Smooth muscle cell (in vitro differentiated cells): ENCODE measurements around the gene RASL10A. TPM values are rescaled to one million over a fixed set of nuclear protein-coding genes. Genes with fewer than 3 reads are reported as not detected.

Experiments
- DNase-seq: peaks from one replicate; lab custom pipeline; 2025; ENCODE audit not compliant: unreplicated experiment; lab: John Stamatoyannopoulos, UW
- H2AFZ ChIP-seq: fragments of 200-600 bp; sonication (generic); 2 replicates; pipeline ENCODE4 v1.6.0; 2016; ENCODE audit warnings: antibody characterized with exemption, low read depth, mild to moderate bottlenecking
- H3F3A ChIP-seq: fragments of 200-600 bp; sonication (generic); 2 replicates; pipeline ENCODE4 v1.6.0; 2017; ENCODE audit warnings: antibody characterized with exemption, low read depth
- H3K27ac ChIP-seq: fragments of 200-600 bp; sonication (generic); 2 replicates; pipeline ENCODE4 v1.5.1; 2016; ENCODE audit warnings: low read depth, mild to moderate bottlenecking
- H3K27me3 ChIP-seq: fragments of 200-600 bp; sonication (generic); 2 replicates; pipeline ENCODE4 v1.6.1; 2016; ENCODE audit warnings: low read depth, mild to moderate bottlenecking
- H3K36me3 ChIP-seq: fragments of 200-600 bp; sonication (generic); 2 replicates; pipeline ENCODE4 v1.5.1; 2016; ENCODE audit warnings: low read depth
- H3K4me1 ChIP-seq: fragments of 200-600 bp; sonication (generic); 2 replicates; pipeline ENCODE4 v1.5.1; 2016; ENCODE audit warnings: low read depth
- H3K4me2 ChIP-seq: fragments of 200-600 bp; sonication (generic); 2 replicates; pipeline ENCODE4 v1.6.0; 2016; ENCODE audit warnings: mild to moderate bottlenecking
- H3K4me3 ChIP-seq: fragments of 200-600 bp; sonication (generic); 2 replicates; pipeline ENCODE4 v1.5.1; 2016; ENCODE audit warnings: mild to moderate bottlenecking
- H3K79me2 ChIP-seq: fragments of 200-600 bp; sonication (generic); 2 replicates; pipeline ENCODE4 v1.6.0; 2016; ENCODE audit warnings: low read depth, mild to moderate bottlenecking
- H3K9ac ChIP-seq: fragments of 200-600 bp; sonication (generic); 2 replicates; pipeline ENCODE4 v1.6.0; 2016; ENCODE audit warnings: low read depth
- H3K9me3 ChIP-seq: fragments of 200-600 bp; sonication (generic); replicated peaks from 2 replicates; pipeline ENCODE4 v1.5.1; 2016; ENCODE audit warnings: low read depth
- H4K20me1 ChIP-seq: fragments of 200-600 bp; sonication (generic); 2 replicates; pipeline ENCODE4 v1.6.0; 2016; ENCODE audit warnings: low read depth
- WGBS: methylation state at CpG from one replicate; pipeline ENCODE4 v1.1.7; 2016; ENCODE audit warnings: low lambda C conversion rate; 5-methylcytosine and 5-hydroxymethylcytosine counted together
- polyA plus RNA-seq: library from polyadenylated mRNA; unstranded; fragments of >200 nt; fragmentation: Nextera tagmentation; extraction: Ambion mirVana; gene quantifications from 2 replicates; pipeline ENCODE4 v1.2.1, GENCODE V29; 2016
- total RNA-seq: library from RNA; depleted of rRNA; stranded (reverse); fragments of >200 nt; gene quantifications from 2 replicates; pipeline ENCODE4 v1.2.3, GENCODE V29; 2014
- TF ChIP-seq, protein P1 (sequence below): fragments of 200-600 bp; sonication (generic); IDR thresholded peaks from 2 replicates; pipeline ENCODE4 v1.5.1; 2017; ENCODE audit warnings: borderline replicate concordance, mild to moderate bottlenecking, antibody characterized with exemption; ENCODE audit not compliant: insufficient read depth, poor library complexity, severe bottlenecking

The RASL10A gene
- total and polyA plus RNA-seq, 2 experiments from 2014 or later = not detected

DNA sequence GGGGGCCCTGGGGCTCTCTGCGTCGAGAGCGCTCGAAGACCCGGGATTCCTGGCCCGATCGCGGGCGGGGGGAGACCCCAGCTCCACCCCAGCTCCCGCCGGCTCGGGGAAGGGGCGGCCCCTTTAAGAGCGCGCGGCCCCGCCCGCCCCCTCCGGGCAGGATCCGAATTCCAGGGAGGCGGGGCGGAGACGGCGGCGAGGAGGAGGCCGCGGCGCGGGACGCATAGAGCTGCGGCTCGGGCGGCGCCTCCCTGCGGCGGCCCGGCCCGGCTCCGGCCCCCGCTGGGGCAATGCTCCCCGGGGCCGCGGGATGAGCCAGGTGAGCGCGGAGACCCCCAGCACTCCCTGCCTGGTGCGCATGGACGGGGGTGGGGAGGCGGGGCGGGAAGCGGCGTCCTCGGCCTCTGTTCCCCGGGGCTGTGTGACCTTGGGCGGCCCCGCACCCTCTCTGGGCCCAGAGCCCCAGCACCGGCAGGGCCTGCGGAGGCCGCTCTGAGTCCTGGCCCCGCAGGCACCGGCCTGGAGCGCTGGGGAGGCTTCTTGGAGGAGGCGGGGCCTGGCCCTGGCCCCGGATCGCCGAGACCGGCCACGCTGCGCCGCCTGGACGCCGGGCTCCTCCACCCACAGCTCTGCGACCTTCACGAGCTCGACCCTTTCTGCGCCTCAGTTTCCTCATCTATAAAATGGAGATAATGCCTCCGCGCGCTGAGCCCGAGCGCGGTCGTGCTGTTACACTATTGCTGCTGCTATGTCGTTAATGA, 8.5 kb downstream of the RASL10A start:
- DNase-seq = peak; percentile 60

DNA sequence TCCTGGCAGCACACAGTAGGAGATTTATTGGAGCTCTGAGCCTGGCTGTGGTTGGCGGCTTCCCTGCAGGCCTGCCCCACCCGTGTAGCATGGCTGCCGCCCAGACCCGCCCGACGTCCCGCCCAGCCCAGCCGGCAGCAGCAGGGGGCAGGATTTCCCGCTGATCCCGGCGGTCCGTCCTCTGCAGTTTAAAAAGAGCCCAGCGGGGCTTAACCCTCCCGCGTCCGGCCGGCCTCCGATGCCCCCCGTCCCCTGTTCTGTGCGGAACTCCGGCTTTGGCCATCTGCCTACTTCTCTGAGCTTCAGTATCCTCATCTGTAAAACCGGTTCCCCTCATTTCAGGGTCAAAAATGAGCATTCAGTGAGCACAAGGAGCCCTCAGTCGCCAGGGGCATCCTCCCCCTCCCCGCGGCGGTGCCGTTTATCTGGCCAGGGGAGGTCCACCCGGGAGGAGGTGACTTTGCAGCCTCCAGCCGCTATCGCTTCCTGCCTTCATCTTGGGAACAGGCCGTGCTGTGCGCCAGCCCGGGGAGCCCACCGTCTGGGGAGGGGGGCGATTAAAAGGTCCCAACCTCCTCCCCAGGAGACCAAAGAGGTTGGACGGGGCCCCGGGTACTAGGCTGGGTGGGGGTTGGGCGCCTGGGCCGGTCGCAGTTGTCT, 9.2 kb downstream of the RASL10A start, which contains the start of gene GAS2L1:
GAS2L1 (plus strand) TSS at position 476 of the 660 bp plus-strand sequence. CDS start 1,456 bp downstream, outside the sequence.
- H3K27ac ChIP-seq = peak within 1 kb of the TSS; percentile 79
- no peaks in the 10 kb centered on the region for H3K9me3 ChIP-seq
- H3K9ac ChIP-seq = peak within 1 kb of the TSS; percentile 85
- peak within 1 kb of the TSS; percentile 89 for H3K4me2 ChIP-seq
- peak within 1 kb of the TSS; percentile 77 for H2AFZ ChIP-seq
- H3K79me2 ChIP-seq = peaks cover 8% of the 10 kb centered on the region
- WGBS = under 1% methylated on average over 40 of the region's 40 CpGs
- TF ChIP-seq, protein P1, sequence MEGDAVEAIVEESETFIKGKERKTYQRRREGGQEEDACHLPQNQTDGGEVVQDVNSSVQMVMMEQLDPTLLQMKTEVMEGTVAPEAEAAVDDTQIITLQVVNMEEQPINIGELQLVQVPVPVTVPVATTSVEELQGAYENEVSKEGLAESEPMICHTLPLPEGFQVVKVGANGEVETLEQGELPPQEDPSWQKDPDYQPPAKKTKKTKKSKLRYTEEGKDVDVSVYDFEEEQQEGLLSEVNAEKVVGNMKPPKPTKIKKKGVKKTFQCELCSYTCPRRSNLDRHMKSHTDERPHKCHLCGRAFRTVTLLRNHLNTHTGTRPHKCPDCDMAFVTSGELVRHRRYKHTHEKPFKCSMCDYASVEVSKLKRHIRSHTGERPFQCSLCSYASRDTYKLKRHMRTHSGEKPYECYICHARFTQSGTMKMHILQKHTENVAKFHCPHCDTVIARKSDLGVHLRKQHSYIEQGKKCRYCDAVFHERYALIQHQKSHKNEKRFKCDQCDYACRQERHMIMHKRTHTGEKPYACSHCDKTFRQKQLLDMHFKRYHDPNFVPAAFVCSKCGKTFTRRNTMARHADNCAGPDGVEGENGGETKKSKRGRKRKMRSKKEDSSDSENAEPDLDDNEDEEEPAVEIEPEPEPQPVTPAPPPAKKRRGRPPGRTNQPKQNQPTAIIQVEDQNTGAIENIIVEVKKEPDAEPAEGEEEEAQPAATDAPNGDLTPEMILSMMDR = peak; percentile 51
- DNase-seq = peak; percentile 60
- H3K4me3 ChIP-seq = peak within 1 kb of the TSS; percentile 66
- H3K27me3 ChIP-seq = no peaks in the 10 kb centered on the region
- H4K20me1 ChIP-seq = peaks cover 8% of the 10 kb centered on the region
- peaks cover under 1% of the 10 kb centered on the region for H3F3A ChIP-seq
- H3K4me1 ChIP-seq = peaks cover 7% of the 10 kb centered on the region
- H3K36me3 ChIP-seq = no peaks in the 10 kb centered on the region

More for the DNA sequence above, 8.5 kb downstream of the RASL10A start:
- H3K4me1 ChIP-seq = peaks cover 7% of the 10 kb centered on the region
- H3K9ac ChIP-seq = peak overlapping the region; percentile 85
- H3K4me2 ChIP-seq = peak overlapping the region; percentile 89
- peak overlapping the region; percentile 66 for H3K4me3 ChIP-seq
- H3K79me2 ChIP-seq = peaks cover 8% of the 10 kb centered on the region
- H3K36me3 ChIP-seq = no peaks in the 10 kb centered on the region
- TF ChIP-seq, protein P1 = no peak
- H3K27ac ChIP-seq = peak overlapping the region; percentile 79
- no peaks in the 10 kb centered on the region for H3K9me3 ChIP-seq
- H4K20me1 ChIP-seq = peaks cover 4% of the 10 kb centered on the region
- H3K27me3 ChIP-seq = no peaks in the 10 kb centered on the region
- H3F3A ChIP-seq = no peaks in the 10 kb centered on the region
- WGBS = 6% methylated on average over 41 of the region's 83 CpGs
- peak overlapping the region; percentile 77 for H2AFZ ChIP-seq

DNA sequence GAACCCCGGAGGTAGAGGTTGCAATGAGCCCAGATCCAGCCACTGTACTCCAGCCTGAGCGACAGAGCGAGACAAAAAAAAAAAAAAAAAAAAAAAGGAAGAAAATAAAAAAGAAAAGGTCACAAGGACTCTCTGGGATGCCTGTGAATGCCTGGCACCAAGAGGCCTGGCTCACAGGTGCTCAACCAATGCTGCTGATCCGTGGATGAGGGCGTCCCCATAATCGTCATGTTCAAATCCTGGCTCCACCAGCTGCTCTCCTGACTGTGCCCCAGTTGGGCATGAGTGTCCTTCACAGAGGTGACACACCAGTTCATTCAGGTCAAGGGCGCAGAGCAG, 9.7 kb downstream of the RASL10A start:
- Histone ChIP-seq H2AFZ (no peak overlapping the region), H3K27ac (no peak overlapping the region), H3K27me3 (no peaks in the 10 kb centered on the region), H3K9me3 (no peaks in the 10 kb centered on the region), H3K79me2 (peaks cover 8% of the 10 kb centered on the region), H3K4me1 (peaks cover 6% of the 10 kb centered on the region), H3K9ac (no peak overlapping the region), H3F3A (peaks cover 6% of the 10 kb centered on the region), H3K4me3 (no peak overlapping the region), H3K36me3 (no peaks in the 10 kb centered on the region), H3K4me2 (no peak overlapping the region), H4K20me1 (peaks cover 12% of the 10 kb centered on the region)
- TF ChIP-seq, protein P1 = no peak
- DNase-seq = no peak
- WGBS = 70% methylated on average over 7 of the region's 7 CpGs
